Astrocyte of the cerebellum (primary cell): ENCODE results near the gene PRAF2.

ENCODE experiments used
- DNase-seq: peaks from one replicate; pipeline ENCODE4 v3.0.0-alpha.2; 2011; ENCODE audit warnings: low read depth
- H3K4me3 ChIP-seq: 2 replicates; pipeline ENCODE4 v1.5.1; 2011; ENCODE audit warnings: mild to moderate bottlenecking, low read depth, low read length, moderate library complexity
- in situ Hi-C: cut with HindIII; loops from 2 replicates; pipeline ENCODE4 v1.10.0; 2017; ENCODE audit warnings: low sequenced_read_pairs
- TF ChIP-seq, protein P1 (sequence below): IDR thresholded peaks from 2 replicates; pipeline ENCODE4 v1.5.1; 2012; ENCODE audit warnings: low read length, low read depth, moderate library complexity, mild to moderate bottlenecking; ENCODE audit errors: missing control alignments

Gene PRAF2

DNA sequence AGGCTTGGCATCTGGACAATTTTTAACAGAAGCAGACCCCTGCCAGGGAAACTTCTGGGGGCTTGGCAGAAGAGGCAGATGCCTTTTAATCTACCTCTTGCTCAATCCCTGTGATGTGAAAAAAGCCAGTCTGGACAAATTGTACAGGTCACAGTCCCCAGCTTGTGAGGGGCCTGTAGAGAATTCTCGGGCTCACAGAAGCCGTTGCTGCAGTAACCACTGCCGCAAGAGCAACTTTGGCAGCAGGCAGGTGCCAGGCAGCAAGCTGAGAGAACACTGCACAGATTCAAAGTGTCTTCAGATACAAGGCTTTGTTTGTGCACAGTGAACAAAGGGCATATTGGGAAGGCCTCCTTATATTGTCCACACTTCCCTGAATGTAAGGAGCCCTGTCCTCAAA, 38.0 kb upstream of the PRAF2 start:
- no peak for DNase-seq
- in situ Hi-C loops: no loop called here

DNA sequence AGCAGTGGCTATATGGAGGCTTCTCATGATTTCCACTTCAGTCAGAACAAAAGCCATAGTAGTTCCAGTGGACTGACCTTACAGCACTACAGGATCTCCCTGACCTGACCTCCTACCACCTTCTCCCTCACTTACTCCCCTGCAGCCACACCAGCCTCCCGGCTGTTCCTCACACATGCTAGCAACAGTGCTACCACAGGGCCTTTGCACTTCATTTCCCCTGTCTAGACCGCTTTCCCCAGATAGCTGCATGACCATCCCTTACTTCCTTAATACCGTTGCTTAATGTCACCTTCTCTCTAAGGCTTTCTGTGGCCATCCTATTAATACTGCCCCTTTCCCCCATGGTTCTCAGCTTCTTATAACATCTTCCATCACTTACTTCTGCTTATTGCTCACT, 36.6 kb upstream of the PRAF2 start:
- in situ Hi-C loops: no loop called here
- TF ChIP-seq, protein P1, sequence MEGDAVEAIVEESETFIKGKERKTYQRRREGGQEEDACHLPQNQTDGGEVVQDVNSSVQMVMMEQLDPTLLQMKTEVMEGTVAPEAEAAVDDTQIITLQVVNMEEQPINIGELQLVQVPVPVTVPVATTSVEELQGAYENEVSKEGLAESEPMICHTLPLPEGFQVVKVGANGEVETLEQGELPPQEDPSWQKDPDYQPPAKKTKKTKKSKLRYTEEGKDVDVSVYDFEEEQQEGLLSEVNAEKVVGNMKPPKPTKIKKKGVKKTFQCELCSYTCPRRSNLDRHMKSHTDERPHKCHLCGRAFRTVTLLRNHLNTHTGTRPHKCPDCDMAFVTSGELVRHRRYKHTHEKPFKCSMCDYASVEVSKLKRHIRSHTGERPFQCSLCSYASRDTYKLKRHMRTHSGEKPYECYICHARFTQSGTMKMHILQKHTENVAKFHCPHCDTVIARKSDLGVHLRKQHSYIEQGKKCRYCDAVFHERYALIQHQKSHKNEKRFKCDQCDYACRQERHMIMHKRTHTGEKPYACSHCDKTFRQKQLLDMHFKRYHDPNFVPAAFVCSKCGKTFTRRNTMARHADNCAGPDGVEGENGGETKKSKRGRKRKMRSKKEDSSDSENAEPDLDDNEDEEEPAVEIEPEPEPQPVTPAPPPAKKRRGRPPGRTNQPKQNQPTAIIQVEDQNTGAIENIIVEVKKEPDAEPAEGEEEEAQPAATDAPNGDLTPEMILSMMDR: no peak
- H3K4me3 ChIP-seq: no peak overlapping the region
- no peak for DNase-seq

More for the DNA sequence above, 38.0 kb upstream of the PRAF2 start:
- H3K4me3 ChIP-seq: no peak overlapping the region
- TF ChIP-seq, protein P1: no peak

DNA sequence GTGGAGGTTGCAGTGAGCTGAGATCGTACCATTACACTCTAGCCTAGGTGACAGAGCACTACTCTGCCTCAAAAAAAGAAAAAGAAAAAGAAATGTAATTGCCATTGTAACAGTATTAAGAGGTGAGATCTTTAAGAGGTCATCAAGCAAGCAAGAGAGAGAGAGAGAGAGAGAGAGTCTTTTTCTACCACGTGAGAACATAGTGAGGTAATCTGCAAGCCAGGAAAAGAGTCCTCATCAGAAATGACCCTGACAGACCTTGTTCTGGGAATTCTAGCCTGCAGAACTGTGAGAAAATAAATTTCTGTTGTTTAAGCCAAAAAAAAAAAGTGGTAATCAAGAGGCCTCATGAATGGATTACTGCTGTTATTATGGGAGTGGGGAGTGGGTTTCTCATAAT, 34.8 kb upstream of the PRAF2 start:
- DNase-seq: no peak
- H3K4me3 ChIP-seq: no peak overlapping the region
- in situ Hi-C loops: no loop called here
- TF ChIP-seq, protein P1: no peak

DNA sequence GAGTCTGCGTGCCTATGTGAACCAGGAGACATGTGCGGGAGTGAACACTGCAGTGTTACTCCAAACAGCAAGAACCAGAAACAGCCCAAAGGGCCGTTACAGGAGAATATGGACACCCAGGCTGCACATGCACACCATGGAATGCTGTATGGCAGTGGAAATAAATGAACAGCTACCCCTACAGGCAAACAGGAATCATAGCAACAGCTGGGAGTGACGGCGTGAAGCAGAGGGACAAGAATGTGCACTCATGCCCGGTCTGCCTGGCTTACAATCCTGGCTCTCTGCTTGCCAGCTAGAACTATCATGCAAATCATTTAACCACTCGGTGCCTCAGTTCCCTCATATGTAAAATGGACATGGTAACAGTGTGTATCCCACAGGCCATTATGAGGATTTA, 33.1 kb upstream of the PRAF2 start:
- DNase-seq: no peak
- in situ Hi-C loops: no loop called here
- no peak overlapping the region for H3K4me3 ChIP-seq
- TF ChIP-seq, protein P1: peak; percentile 52

DNA sequence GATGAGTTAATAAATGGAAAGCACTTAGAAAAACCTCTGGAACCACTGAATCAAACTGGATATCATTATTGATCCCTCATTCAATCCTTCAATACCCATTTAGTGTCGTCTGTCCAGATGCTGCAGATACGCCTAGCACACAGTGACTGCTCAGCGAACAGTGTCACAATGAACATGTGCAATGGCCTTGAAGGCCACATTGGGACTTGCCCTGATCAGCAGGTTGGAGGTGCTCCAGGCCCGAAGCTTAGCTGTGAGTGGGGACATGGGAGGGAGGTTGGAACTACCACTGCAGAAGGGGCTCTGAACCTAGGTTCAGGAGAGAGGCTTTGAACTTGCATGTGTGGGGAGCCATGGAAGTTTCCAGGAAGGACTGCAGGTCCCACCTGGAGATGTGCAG, 32.5 kb upstream of the PRAF2 start:
- in situ Hi-C loops: no loop called here
- H3K4me3 ChIP-seq: no peak overlapping the region
- TF ChIP-seq, protein P1: no peak
- DNase-seq: no peak

DNA sequence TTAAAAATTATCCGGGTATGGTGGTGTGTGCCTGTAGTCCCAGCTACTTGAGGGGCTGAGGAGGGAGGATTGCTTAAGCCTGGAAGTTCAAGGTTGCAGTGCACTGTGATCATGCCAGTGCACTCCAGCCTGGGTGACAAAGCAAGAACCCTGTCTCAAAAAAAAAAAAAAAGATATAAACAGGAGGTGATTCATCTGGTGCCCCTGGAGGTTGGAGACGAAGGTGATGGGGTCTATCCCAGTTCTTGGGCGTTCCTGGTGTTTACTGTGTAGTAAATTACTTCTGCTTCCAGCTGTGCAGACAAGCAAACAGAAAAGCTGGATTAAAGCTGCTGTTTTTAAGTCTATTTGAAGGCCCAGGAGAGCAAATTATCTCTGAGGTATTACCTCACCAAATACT, 29.8 kb upstream of the PRAF2 start:
- H3K4me3 ChIP-seq: no peak overlapping the region
- TF ChIP-seq, protein P1: no peak
- in situ Hi-C loops: no loop called here
- no peak for DNase-seq

DNA sequence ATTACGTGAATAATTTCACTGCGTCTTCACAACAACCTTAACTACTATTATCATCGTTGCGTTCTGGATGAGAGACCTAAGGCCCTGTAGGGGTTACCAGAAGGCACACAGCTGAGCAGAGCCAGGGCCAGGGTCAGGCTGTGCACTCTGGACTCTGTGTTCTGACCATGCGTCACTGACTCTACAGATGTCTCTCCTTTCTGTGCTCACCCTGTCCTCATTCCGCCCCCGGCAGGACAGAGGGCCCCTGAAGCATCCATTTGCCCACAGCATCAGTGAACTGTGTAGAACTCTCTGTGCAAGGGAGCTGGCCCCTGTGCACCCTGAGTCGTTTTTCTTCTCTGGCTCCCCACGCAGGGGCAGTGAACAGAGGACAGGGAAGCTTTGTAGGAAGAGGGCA, 28.4 kb upstream of the PRAF2 start:
- TF ChIP-seq, protein P1: no peak
- H3K4me3 ChIP-seq: no peak overlapping the region
- no peak for DNase-seq
- in situ Hi-C loops: no loop called here
